HuH-7.5 (cell line): ENCODE data around the gene CCDC38.
A peak's percentile ranks its signal among the peaks of the same experiment; 100 is the strongest.
"Not testable (repeated sequence)": the region's sequence is repeated elsewhere in the genome, so short reads cannot be mapped to it uniquely, and the experiment has no call there.

Source experiments
- DNase-seq: peaks from one replicate; pipeline ENCODE4 v3.0.0; 2011; ENCODE audit warnings: low spot score

Gene CCDC38

GRCh38 chr12:95942524-95943329 is at the start of gene CCDC38:
TSS of gene CCDC38 (minus strand) at chr12:95942614. CDS start at chr12:95936509, 6,105 bp downstream.
- peak; percentile 96 for DNase-seq

- no peak for DNase-seq
Observed at GRCh38 chr12:95990136-95990535, 47.7 kb upstream of the CCDC38 start.

GRCh38 chr12:95989504-95990123 is 47.2 kb upstream of the CCDC38 start:
- DNase-seq: no peak

GRCh38 chr12:95988506-95989275 is 46.3 kb upstream of the CCDC38 start:
- DNase-seq: no peak

GRCh38 chr12:95986635-95987570 is 44.5 kb upstream of the CCDC38 start:
- DNase-seq: no peak

- no peak for DNase-seq
Observed at GRCh38 chr12:95984682-95985081, 42.3 kb upstream of the CCDC38 start.

- DNase-seq: no peak
Observed at GRCh38 chr12:95982602-95983001, 40.2 kb upstream of the CCDC38 start.

- no peak for DNase-seq
Observed at GRCh38 chr12:95980437-95980836, 38.0 kb upstream of the CCDC38 start.

- DNase-seq: no peak
Observed at GRCh38 chr12:95978774-95979173, 36.4 kb upstream of the CCDC38 start.

GRCh38 chr12:95978351-95978750 is 35.9 kb upstream of the CCDC38 start:
- DNase-seq: no peak

- no peak for DNase-seq
Observed at GRCh38 chr12:95977764-95978305, 35.4 kb upstream of the CCDC38 start.

- no peak for DNase-seq
Observed at GRCh38 chr12:95976416-95976832, 34.0 kb upstream of the CCDC38 start.

GRCh38 chr12:95975491-95975890 is 33.1 kb upstream of the CCDC38 start:
- no peak for DNase-seq

GRCh38 chr12:95974358-95974757 is 31.9 kb upstream of the CCDC38 start:
- DNase-seq: peak; percentile 33

- peak; percentile 40 for DNase-seq
Observed at GRCh38 chr12:95972832-95973456, 30.5 kb upstream of the CCDC38 start.

- no peak for DNase-seq
Observed at GRCh38 chr12:95970905-95971304, 28.5 kb upstream of the CCDC38 start.

GRCh38 chr12:95969116-95969515 is 26.7 kb upstream of the CCDC38 start:
- DNase-seq: not testable (repeated sequence)

GRCh38 chr12:95967301-95967700 is 24.9 kb upstream of the CCDC38 start:
- DNase-seq: no peak

GRCh38 chr12:95966287-95966870 is 24.0 kb upstream of the CCDC38 start:
- DNase-seq: peak; percentile 59

GRCh38 chr12:95963096-95963495 is 20.7 kb upstream of the CCDC38 start:
- no peak for DNase-seq
